Glomerular endothelial cell (primary cell): ENCODE results near the gene SAXO1. TPM values are rescaled to one million over a fixed set of nuclear protein-coding genes. Genes with fewer than 3 reads are reported as not detected.

Experiments
- DNase-seq: peaks from one replicate; pipeline ENCODE4 v3.0.0-alpha.2; 2011; ENCODE audit warnings: low read depth, low spot score; ENCODE audit errors: extremely low read depth
- total RNA-seq: library from RNA; depleted of rRNA; stranded (reverse); fragments of >200 nt; gene quantifications from 2 replicates; pipeline ENCODE4 v1.2.3, GENCODE V29; 2015

Gene SAXO1
- total RNA-seq, 1 donor from 2014 or later, result not detected

- DNase-seq, result no peak
Observed at GRCh38 chr9:18920141-18921084, 112.6 kb downstream of the SAXO1 start.

GRCh38 chr9:18911714-18912342 lies 121.2 kb downstream of the SAXO1 start:
- DNase-seq, result no peak

DNA sequence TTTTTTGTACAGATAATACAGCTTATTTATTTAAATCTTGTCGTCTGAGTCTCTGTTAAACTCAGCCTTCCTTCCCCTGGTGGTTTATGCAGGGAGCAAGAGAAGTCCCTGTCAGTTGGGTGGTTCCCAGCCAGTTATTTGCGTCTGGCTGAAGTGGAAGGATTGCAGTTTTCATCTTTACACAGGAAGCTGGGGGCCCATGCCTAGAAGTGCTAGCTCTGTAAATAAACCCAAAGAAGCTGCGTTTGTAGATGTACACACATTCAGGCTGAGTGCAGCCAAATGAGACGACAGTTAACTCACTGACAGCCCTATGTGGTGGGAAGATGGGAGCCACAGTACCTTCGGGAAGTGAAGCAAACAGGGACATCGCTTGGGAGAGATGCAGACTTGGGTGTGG lies 122.1 kb downstream of the SAXO1 start:
- DNase-seq, result no peak

GRCh38 chr9:18910435-18910834 lies 122.6 kb downstream of the SAXO1 start:
- no peak for DNase-seq

- no peak for DNase-seq
Observed at GRCh38 chr9:18909140-18910018, 123.6 kb downstream of the SAXO1 start.

DNA sequence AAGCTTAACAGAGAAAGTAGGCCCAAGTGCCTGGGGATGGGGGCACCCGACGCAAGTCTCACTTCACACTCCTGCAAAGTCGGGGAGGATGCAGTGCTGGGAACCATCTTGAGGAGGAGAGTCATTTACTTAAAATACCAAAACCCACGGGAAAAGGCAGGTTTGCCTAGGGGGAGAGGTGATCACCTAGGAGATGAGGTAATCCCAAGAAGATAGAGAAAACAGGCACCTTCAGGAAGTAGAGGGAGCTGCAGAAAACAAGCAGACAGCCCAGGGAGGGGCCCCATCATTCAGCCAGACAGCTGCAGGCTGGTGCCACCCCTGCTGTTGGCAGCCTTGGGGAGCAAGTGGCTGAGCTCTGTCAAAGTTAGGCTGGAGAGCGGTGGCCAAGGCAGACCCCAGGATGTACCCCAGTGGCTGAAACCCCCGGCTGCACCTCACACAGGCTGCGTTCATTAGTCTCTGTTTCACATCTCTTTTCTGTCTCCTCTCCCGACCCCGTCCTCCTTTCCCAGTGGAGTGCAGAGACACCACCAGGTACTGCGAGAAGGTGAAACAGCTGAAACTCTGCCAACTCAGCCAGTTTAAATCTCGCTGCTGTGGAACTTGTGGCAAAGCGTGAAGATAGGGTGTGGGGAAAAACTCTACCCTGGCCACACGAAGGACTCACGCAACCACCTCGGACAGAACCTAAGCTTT lies 124.9 kb downstream of the SAXO1 start:
- DNase-seq, result no peak

- DNase-seq, result no peak
Observed at GRCh38 chr9:18906656-18907395, 126.2 kb downstream of the SAXO1 start.

GRCh38 chr9:18905883-18906629 lies 127.0 kb downstream of the SAXO1 start:
- DNase-seq, result no peak

DNA sequence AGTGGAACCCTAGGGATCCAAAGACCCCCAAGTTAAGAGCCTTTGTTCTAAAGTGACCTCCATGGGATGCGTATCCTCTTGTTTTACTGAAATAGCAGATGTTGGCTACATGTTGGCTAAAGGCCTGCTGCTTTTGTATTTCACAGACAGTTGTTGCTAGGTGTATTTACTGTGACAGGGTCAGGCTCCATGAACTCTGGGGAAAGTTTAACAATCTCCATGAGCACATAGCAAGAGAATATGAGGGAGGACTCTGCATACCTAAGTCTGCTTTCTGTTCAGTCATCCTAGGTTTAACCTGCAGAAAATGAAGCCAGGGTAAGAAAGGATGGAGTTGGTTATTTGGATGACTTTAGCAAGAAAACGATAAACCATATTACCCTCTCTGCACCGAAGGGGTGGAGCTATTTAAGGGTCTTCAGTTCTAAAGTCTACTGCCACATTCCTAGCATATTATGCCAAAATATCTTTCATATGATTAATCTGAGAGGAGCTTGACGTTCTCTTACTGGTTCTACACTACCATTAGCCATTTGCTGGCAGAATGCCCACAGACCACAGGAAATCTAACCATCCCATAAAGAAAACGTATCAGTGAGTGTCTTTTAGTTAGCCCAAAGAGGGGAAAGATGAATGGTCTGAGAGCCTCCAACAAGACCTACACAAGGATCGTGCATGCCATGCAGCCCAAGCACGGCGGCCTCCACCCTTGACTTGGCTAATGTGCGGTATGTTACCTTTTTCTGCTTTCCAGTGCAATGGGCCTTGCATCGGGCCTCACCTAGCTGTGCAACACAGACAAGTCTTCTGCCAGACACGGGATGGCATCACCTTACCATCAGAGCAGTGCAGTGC lies 127.8 kb downstream of the SAXO1 start:
- peak; percentile 10 for DNase-seq

DNA sequence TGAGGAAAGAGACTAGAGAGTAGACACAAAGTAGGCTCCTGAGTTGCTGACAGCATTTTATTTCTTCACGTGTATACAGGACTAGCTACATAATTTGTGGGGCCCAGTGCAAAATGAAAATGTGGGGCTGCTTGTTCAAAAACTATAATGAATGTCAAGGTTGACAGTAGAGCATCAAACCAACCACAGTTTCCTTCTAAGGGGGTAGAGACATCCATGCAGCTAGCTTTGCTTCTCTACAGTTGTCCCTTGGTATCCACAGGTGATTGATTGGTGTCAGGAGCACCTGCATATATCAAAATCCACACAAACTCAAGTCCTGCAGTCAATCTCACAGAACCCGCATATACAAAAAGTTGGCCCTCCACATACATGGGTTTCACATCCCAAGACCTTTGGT lies 129.6 kb downstream of the SAXO1 start:
- DNase-seq, result no peak

DNA sequence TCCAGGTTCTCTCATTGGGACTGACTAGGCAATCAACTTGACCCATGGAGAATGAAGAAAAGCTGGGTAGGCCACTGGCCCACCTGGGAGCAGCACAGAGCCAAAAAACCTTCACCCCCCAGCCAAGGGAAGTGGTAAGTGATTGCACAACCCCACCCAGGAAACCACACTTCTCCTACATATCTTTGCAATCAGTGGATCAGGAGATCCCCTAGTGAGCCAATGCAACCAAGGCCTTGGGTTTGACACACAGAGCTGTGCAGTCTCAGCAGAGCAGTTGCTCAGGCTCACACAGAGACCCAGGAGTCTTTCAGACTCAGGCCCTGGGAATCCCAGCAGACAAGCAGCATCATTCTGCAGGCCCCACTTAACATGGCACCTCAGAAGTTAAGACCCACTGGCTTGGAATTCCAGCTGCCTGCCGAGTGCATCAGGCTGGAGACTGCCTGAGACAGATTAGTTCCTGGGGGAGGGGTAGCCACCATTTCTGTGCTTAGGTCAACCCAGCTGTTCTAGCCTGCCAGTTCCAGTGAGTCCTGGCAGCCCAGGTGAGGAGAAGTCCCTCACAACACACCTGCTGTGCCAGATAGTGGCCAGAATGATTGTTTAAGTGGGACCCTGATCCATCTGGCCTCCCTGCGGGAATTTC lies 136.4 kb downstream of the SAXO1 start:
- no peak for DNase-seq

DNA sequence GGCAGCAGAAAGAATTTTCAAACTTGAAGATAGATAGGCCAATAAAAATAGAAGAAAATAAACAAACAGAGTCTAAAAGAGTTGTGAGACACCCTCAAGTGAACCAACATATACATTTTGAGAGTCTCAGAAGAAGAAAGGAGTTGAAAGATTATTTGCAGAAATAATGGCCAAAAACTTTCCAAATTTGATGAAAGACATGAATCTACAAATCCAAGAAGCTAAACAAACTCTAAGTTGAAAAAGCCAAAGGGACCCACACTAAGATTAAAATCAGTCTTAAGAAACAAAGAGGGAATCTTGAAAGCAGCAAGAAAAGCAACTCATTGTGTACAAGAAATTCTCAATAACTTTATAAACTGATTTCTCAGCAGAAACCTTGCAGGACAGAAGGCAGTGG lies 137.0 kb downstream of the SAXO1 start:
- DNase-seq, result no peak

DNA sequence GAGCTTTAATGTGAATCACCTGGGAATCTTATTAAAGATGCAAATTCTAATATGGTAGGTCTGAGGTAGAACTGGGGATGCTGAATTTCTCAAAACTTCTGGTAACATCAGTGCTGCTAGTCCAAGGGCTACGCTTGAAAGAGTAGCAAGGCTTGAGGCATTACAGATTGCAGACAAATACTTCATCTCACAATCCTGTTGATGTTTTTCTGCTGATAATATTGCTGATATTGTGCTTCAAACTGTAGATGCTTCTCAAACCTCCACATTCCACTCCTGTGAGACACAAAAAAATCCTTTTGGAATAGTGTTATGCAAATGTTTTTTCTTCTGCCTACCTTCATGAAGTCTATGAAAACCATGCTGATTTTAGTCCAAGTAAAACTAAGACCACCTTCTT lies 139.5 kb downstream of the SAXO1 start:
- no peak for DNase-seq

DNA sequence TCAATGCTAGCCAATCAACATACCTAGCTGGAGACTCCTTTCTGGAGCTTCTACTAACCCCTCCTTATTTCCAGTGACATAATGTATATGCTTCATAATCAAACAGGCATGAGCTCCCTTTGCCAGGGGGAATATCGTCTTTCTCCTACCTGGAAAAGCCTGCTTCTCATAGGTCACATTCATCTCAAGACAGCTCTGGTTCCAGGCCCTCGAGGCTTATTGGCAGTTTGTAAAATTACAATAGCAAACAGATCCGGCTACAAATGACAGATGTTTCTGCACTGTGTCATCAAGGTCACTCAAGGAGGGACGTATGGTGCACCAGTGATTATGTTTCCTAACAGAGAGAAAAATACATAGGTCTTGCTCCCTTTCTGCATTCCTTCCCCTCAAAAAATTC lies 140.0 kb downstream of the SAXO1 start:
- no peak for DNase-seq

DNA sequence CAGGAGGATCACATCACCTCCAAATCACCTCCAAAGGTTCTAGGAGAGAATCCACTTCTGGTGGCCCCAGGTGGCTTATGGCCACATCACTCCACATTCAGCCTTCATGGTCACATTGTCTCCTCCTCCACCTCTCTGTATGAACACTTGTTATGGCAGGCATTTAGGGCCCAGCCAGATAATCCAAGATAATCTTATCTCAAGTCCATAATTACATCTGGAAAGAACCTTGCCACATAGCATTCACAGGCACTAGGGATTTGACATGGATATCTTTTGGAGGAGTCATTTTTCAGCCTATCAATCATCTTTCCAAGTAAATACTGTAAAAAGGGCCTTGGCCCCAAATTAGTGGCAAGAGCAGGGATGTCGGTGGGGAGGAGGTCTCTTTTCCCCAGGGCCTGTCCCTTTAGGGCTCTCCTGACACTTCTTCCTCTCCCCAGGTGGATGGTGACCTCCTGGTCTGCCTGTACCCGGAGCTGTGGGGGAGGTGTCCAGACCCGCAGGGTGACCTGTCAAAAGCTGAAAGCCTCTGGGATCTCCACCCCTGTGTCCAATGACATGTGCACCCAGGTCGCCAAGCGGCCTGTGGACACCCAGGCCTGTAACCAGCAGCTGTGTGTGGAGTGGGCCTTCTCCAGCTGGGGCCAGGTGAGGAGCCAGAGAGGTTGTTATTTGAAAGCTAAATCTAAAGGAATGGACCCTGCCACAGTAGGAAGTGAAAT lies 140.9 kb downstream of the SAXO1 start:
- no peak for DNase-seq

GRCh38 chr9:18890372-18890771 lies 142.6 kb downstream of the SAXO1 start:
- DNase-seq, result no peak

- DNase-seq, result no peak
Observed at GRCh38 chr9:18889550-18889949, 143.5 kb downstream of the SAXO1 start.
